Small intestine (tissue), 7 donors: ENCODE data around the gene VAV3. TPM values are rescaled to one million over a fixed set of nuclear protein-coding genes. Genes with fewer than 3 reads are reported as not detected.

Experiments
- DNase-seq, 2 donors: peaks; one replicate each; pipeline versions ENCODE4 v3.0.0 to v3.0.0-alpha.2; 2013
- FAIRE-seq: peaks from 2 replicates; lab custom pipeline; 2012; peaks lifted over from hg19 to GRCh38; lab: Jason Lieb, UNC
- H3K27ac ChIP-seq, 3 donors: one replicate each; pipeline ENCODE4 v1.5.1; 2013; ENCODE audit warnings: low read length in 2 of 3, mild to moderate bottlenecking in 2 of 3, control low read depth in 1 of 3, inconsistent platforms in 1 of 3, low read depth in 1 of 3, moderate library complexity in 1 of 3
- H3K27me3 ChIP-seq, 3 donors: one replicate each; pipeline ENCODE4 v1.6.1; 2013; ENCODE audit warnings: low read length in 3 of 3, inconsistent platforms in 1 of 3; ENCODE audit not compliant: control insufficient read depth in 3 of 3, insufficient read depth in 3 of 3
- H3K36me3 ChIP-seq, 3 donors: one replicate each; pipeline ENCODE4 v1.6.1; 2013; ENCODE audit warnings: low read length in 3 of 3, inconsistent platforms in 1 of 3, low read depth in 1 of 3, mild to moderate bottlenecking in 1 of 3, moderate library complexity in 1 of 3; ENCODE audit not compliant: control insufficient read depth in 3 of 3, insufficient read depth in 2 of 3
- H3K4me1 ChIP-seq, 3 donors: one replicate each; pipeline ENCODE4 v1.6.1; 2013; ENCODE audit warnings: low read length in 2 of 3, inconsistent platforms in 1 of 3, low read depth in 1 of 3, mild to moderate bottlenecking in 1 of 3, moderate library complexity in 1 of 3; ENCODE audit not compliant: control insufficient read depth in 3 of 3, insufficient read depth in 2 of 3
- H3K4me3 ChIP-seq, 3 donors: one replicate each; pipeline ENCODE4 v1.5.1; 2013; ENCODE audit warnings: low read length in 3 of 3, control low read depth in 1 of 3, inconsistent platforms in 1 of 3, low read depth in 1 of 3, mild to moderate bottlenecking in 1 of 3, moderate library complexity in 1 of 3
- H3K9me3 ChIP-seq, 2 donors: one replicate each; pipeline ENCODE4 v1.6.1; 2013; ENCODE audit warnings: low read depth in 1 of 2, low read length in 1 of 2; ENCODE audit not compliant: control insufficient read depth in 2 of 2, insufficient read depth in 1 of 2
- WGBS, 3 donors: extraction: QIAGEN DNeasy Blood & Tissue Kit; methylation state at CpG; one replicate each; pipeline ENCODE4 v1.1.7; 2013; 5-methylcytosine and 5-hydroxymethylcytosine counted together
- polyA plus RNA-seq, 4 donors: library from polyadenylated mRNA; stranded (reverse) in 3 of 4; unstranded in 1 of 4; fragments of 200-250 nt in 3 of 4; fragments of 120-200 nt in 1 of 4; gene quantifications; one replicate each; pipeline versions ENCODE4 v1.2.1 to v1.2.3, GENCODE V29; 2013
- donor health status: healthy with polysubstance abuse.
- donor health status: control.
- donor health status: control.
- donor health status: Bipolar disorder and iron deficiency.
- donor health status: healthy.

VAV3 gene
- polyA plus RNA-seq, 4 donors, result 5.4 to 50.2 (median 11.2) TPM

DNA sequence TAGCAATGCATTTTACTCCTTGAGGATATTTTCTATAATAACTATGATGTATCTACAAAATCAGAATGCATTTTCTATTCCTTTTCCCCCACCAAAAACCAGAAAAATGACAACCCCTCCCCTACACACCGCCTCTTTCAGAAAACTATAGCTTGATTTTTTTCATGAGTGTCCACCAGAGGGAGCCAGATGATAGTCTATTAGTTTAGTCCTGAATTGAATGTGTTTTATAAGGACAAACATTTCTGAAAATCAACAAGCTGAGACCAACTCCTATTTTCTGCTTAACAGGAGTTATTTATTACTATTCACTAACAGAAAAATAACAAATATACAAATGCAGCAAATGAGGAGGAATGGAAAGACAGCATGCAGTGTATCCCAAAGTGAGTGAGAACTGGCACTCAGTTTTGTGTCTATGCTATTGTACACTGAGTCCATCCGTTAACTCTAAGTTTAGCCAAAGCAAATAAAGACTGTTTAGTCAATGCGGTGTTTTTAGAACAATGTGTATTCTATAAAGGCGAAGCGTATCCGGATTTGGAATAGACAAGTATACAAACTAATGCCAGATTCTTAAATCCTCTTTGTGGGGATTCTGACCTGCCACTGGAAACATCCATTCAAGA, 182.6 kb downstream of the VAV3 start:
- Histone ChIP-seq H3K4me1 (no peaks in the 10 kb centered on the region), H3K27ac (no peak overlapping the region), H3K9me3 (no peaks in the 10 kb centered on the region), H3K36me3 (no peaks in the 10 kb centered on the region), H3K4me3 (no peak overlapping the region), H3K27me3 (no peaks in the 10 kb centered on the region)
- 45 to 63% (median 55%) methylated on average over 6 of the region's 6 CpGs for WGBS, 3 donors
- DNase-seq, result peak; percentile 63 to 72
- FAIRE-seq, result peak; percentile 90

GRCh38 chr1:107781245-107781644, 183.7 kb downstream of the VAV3 start:
- H3K27ac ChIP-seq, result no peak overlapping the region
- H3K36me3 ChIP-seq, result no peaks in the 10 kb centered on the region
- no peaks in the 10 kb centered on the region for H3K27me3 ChIP-seq
- no peak overlapping the region for H3K4me3 ChIP-seq
- H3K4me1 ChIP-seq, result no peaks in the 10 kb centered on the region
- H3K9me3 ChIP-seq, result no peaks in the 10 kb centered on the region
- 85 to 86% (median 85%) methylated on average over 2 of the region's 2 CpGs for WGBS, 3 donors
- FAIRE-seq, result peak; percentile 85
- no peak for DNase-seq

GRCh38 chr1:107777664-107778047, 187.3 kb downstream of the VAV3 start:
- Histone ChIP-seq H3K36me3 (no peaks in the 10 kb centered on the region), H3K4me1 (no peaks in the 10 kb centered on the region), H3K27ac (no peak overlapping the region), H3K4me3 (no peak overlapping the region), H3K9me3 (no peaks in the 10 kb centered on the region), H3K27me3 (no peaks in the 10 kb centered on the region)
- DNase-seq (no peak), FAIRE-seq (no peak)
- 75 to 80% (median 78%) methylated on average over 3 of the region's 3 CpGs for WGBS, 3 donors

DNA sequence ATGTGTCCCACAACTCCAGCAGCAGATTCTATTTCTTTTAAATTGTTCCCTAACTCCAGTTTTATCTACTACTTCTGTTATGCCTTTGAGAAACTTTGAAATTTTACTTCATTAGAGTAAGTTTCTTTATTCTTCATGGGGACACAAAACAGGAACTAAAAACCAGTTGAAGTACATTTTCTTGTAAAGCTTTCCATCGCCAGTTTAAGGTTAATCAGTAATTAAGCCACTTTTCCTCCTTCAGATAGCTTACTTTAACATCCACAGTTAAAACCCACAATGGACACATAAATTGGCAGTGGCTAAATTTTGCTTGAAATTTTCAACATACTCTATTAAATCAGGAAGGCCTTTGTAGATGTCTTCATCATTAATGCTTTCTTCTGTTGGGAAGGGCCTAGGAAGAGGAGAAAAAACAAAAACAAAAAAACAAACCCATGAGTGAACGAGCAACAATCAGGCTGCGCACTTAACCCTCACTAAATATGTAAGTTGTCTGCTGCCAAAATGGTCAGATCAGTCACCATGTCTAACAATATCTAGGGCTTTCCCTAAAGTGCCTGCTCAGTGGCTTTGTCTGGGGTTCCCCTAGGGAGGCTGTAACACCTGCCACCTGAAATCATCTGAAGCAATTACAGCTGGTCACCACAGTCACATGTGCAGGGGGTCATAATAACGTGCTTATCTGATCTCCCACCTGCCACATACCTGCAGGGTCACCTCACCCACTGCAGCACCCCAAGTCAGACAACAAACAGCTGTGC, 187.9 kb downstream of the VAV3 start:
- H3K4me3 ChIP-seq, result no peak overlapping the region
- WGBS, 3 donors, result 59 to 62% (median 60%) methylated on average over 4 of the region's 4 CpGs
- no peaks in the 10 kb centered on the region for H3K36me3 ChIP-seq
- FAIRE-seq (peak; percentile 59), DNase-seq (peak in 1 of 2 donors; percentile 8)
- no peaks in the 10 kb centered on the region for H3K9me3 ChIP-seq
- H3K27me3 ChIP-seq, result no peaks in the 10 kb centered on the region
- H3K4me1 ChIP-seq, result no peaks in the 10 kb centered on the region
- no peak overlapping the region for H3K27ac ChIP-seq

DNA sequence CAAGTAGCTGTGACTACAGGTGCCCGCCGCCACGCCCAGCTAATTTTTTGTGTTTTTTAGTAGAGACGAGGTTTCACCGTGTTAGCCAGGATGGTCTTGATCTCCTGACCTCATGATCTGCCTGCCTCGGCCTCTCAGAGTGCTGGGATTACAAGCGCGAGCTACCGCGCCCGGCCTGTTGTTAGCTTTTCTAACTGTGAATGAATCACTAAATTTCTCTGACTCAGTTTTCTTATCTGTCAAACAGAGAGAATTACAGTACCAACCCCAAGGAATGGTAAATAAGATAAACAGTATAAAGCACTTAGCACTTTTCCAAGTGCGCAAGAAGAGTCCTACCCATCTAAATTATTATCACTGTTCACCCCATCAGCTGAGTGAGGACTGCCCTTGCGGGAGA, 193.6 kb downstream of the VAV3 start:
- no peaks in the 10 kb centered on the region for H3K4me1 ChIP-seq
- no peak overlapping the region for H3K4me3 ChIP-seq
- H3K27me3 ChIP-seq, result no peaks in the 10 kb centered on the region
- H3K36me3 ChIP-seq, result no peaks in the 10 kb centered on the region
- H3K27ac ChIP-seq, result no peak overlapping the region
- no peaks in the 10 kb centered on the region for H3K9me3 ChIP-seq
- DNase-seq, result peak in 1 of 2 donors; percentile 55
- WGBS, 3 donors, result 61 to 86% (median 79%) methylated on average over 13 of the region's 13 CpGs
- no peak for FAIRE-seq

DNA sequence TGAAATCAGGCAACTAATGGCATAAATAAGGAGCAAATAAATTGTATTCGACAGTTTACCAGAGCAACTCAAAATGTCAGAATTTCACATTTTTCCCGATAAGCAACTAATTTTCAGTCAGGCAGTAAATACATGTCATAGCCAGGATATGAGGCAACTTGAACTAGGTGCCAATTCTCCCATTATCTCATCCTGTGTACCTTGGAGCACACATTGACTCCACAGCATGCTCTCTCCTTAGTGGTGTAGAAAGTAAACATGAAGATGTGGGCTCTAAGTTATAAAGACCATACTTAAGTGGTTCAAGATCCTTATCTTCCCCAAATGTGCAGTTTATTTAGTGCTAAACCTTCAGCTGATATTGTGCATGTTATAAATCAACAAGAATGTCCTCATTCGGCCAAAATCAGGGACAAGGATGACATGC, 197.8 kb downstream of the VAV3 start:
- H3K27ac ChIP-seq, result peak overlapping the region in 2 of 3 donors; percentile 41 to 60
- no peak for FAIRE-seq
- no peaks in the 10 kb centered on the region for H3K9me3 ChIP-seq
- WGBS, 3 donors, result 38 to 75% (median 44%) methylated on average over 3 of the region's 3 CpGs
- H3K4me1 ChIP-seq, result no peaks in the 10 kb centered on the region
- H3K27me3 ChIP-seq, result no peaks in the 10 kb centered on the region
- H3K36me3 ChIP-seq, result no peaks in the 10 kb centered on the region
- DNase-seq, result peak; percentile 60 to 75
- H3K4me3 ChIP-seq, result no peak overlapping the region

DNA sequence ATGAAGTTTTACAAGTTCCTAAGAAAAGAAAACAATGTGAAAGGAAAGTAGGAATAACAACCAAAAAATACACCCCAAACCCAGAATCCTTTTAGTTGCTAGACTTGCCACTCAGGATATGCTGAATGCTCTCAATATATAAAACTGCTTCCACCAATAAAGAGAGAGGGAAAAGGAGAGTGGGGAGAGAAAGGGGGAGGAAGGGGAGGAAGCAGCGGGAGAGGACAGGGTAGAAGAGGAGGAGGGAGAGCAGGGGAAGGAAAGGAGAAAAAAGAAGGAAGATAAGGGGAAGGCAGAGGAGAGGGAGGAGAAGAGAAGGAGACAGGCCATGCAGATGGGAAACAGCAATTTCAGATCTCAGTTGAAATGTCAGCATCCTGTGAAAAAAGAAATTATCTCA, 198.4 kb downstream of the VAV3 start:
- 58 to 71% (median 61%) methylated on average over 1 of the region's 1 CpG for WGBS, 3 donors
- no peaks in the 10 kb centered on the region for H3K4me1 ChIP-seq
- no peaks in the 10 kb centered on the region for H3K9me3 ChIP-seq
- H3K27me3 ChIP-seq, result no peaks in the 10 kb centered on the region
- H3K36me3 ChIP-seq, result no peaks in the 10 kb centered on the region
- H3K27ac ChIP-seq, result peak overlapping the region in 1 of 3 donors; percentile 35
- no peak overlapping the region for H3K4me3 ChIP-seq
- DNase-seq, result no peak
- FAIRE-seq, result no peak

DNA sequence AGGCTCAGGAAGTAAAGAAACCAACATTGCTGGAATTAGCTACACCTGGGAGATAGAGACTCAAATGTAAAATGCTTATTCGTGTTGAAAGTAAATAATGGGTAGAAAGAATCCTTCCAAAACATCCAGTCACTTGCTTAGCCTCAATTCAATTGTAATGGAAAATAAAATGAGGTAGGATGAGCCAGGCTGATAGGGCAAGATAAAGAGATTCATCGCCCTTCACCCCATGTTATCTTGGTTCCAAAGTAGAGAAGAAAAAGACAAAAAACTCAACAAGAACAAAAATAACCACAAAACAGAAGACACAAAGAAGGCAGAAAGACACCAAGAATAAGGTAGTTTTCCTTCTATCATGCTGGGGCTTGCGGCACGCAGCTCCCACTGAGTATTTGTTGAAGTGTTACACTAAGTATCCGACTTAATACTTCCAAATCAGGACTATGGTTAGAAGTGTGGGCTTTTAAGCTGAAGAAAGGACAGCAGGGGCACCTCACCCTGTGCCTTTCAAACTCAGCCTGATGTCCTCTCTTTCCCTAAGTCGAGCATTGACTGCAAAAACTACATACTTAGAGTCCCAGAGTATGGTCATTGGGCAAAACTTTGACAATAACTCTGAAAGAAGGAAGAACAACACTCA, 202.1 kb downstream of the VAV3 start:
- 84 to 89% (median 88%) methylated on average over 6 of the region's 6 CpGs for WGBS, 3 donors
- no peak for FAIRE-seq
- H3K9me3 ChIP-seq, result no peaks in the 10 kb centered on the region
- no peak overlapping the region for H3K27ac ChIP-seq
- no peaks in the 10 kb centered on the region for H3K36me3 ChIP-seq
- no peaks in the 10 kb centered on the region for H3K4me1 ChIP-seq
- H3K27me3 ChIP-seq, result no peaks in the 10 kb centered on the region
- no peak overlapping the region for H3K4me3 ChIP-seq
- no peak for DNase-seq
